Measurements from ENCODE around the gene CELF4.

Gene CELF4

DNA sequence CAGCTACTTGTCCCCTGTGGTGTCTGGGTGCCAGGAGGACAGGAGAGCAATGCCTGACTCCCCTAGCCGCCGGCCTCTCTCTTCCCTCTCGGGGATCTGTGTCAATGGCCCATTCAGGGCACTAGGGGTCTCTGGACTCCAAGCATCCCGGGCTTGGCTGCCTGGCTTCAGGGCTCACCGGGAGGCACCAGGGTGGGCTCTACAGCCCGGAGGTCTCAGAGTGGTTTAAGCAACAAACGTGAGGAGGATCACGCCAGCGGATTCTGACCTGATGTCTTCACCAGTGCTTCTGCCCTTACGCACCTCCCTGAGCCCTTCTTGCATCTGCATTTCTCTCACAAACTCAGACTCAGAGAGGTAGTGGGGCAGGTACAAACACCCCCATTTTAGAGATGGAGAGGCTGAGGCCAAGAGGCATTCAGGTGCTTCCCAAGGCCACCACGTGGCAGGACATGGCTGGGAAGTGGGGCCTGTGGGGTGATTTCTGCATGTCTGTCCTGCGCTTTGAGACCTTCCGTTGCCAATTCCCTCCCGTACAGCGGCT lies 243.0 kb downstream of the CELF4 start:
- H3K27me3 ChIP-seq (ENCODE audit: control insufficient read depth, insufficient read depth, low read length) = no peaks in the 10 kb centered on the region
- no peaks in the 10 kb centered on the region for H3K36me3 ChIP-seq (ENCODE audit: control insufficient read depth, low read depth, low read length)
- no peaks in the 10 kb centered on the region for H3K4me1 ChIP-seq (ENCODE audit: control insufficient read depth, low read depth, low read length)
- H3K9ac ChIP-seq (ENCODE audit: low read length) = no peak overlapping the region
- no peak overlapping the region for H3K4me3 ChIP-seq (ENCODE audit: low read length)
- no peak overlapping the region for H3K27ac ChIP-seq (ENCODE audit: low read length)
- no peaks in the 10 kb centered on the region for H3K9me3 ChIP-seq (ENCODE audit: control insufficient read depth, low read depth, low read length)

DNA sequence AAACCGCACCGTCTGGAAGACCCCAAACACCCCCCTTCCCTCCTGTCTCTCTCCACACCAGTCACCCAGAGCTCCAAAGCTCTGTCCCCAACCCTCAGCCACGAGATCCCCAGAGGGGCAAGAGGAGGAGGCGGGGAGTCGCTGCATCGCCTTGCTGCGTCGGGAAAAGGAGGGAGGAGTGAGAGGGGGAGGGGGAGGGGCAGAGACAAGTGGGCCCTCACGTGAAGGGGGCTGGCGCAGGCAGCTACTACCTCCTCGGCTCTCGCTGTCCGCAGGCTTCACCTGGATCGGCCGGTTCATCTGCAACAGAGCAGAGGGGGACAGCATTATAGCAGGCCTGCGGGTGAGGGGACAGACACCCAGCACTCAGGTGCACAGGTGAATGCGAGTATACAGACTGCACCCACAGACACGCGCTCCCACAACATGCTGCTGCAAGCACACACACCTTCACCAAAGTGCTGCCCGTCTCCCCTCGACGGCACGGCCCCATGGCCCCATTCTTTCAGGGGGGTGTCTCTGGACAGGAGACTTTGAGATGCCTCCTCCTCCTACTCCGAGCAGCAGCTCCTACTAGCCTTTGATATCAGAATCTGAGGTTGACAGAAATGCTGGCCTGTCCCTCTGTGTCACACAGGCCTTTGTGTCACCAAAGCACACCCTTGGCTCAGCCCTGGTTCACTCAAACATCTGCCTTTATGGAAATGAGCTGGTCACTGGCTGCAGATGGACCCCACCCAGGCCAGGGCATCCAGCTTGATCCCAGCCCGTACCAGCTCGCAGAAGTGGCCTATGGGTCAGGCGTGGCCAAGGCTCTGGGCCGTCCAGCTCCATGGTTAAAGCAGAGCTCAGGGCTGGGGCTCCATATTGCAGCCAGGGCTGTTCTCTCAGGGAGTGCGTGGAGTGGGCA lies 243.8 kb downstream of the CELF4 start:
- Histone ChIP-seq H3K9me3 (ENCODE audit: control insufficient read depth, low read depth, low read length) (no peaks in the 10 kb centered on the region), H3K4me1 (ENCODE audit: control insufficient read depth, low read depth, low read length) (no peaks in the 10 kb centered on the region), H3K36me3 (ENCODE audit: control insufficient read depth, low read depth, low read length) (no peaks in the 10 kb centered on the region), H3K27ac (ENCODE audit: low read length) (no peak overlapping the region), H3K9ac (ENCODE audit: low read length) (no peak overlapping the region), H3K27me3 (ENCODE audit: control insufficient read depth, insufficient read depth, low read length) (no peaks in the 10 kb centered on the region), H3K4me3 (ENCODE audit: low read length) (no peak overlapping the region)

DNA sequence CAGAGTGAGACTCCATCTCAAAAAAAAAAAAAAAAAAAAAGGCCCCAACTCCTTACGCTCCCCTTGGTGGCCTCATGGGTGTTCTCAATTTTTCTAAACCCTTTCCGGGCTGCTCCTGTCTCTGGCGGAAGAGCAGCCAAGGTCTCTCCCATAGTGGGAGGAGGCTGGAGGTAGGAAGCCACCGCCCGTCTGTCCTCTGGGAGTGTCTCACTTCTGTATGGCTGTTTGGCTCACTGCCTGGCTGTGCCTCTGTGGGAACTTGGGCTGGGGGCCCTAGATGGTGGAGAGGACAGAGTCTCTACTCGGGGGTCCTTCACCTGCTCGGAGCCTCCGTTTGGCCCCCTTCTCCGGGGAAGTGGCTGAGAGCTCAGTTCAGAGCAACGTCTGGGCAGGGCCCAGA lies 245.3 kb downstream of the CELF4 start:
- H3K9ac ChIP-seq (ENCODE audit: low read length) = no peak overlapping the region

DNA sequence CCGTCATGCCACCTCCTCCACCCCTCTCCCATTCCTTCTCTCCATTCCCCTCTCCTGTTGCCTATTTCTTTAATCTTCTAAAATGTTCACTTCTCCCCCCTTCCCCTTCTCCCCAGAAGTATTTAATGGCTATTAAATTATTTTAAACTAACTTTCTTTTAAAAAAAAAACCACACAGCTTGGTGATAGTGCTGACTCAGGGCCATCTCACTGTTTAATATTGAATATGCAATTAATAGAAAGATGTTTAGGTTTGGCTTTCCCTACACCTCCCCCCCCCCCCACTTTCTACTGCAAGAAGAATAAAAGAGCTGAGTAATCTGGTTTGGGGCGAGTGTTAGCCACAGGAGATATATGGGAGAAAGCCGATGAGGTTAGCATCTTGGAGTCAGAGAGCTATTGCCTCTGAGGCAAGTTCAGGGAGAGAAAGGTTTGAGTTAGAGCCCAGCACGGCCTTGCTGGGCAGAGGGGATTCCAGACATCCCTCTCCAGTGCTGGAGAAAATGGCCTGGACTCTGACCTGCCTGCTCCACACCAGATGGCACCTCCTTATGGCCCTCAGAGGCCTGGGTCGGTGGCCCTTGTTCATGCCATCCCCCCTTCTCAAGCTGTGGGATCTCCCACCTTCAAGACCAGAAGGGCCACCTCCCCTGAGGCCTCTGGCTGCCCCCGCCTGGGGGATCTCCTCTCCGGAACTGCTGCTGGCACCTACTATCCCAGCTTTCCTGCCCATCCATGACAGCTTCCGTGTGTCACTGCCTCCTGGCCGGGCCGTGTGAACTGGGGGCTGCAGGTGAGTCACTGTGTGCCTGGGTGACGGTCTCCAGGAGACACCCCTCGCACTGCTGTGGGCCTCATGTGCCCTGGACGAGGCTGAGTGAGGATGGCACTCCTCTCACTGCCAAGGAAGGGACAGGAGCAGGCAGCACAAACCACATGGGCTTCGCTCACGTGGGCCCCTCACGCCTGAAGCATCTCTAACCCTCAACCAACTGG lies 246.9 kb downstream of the CELF4 start:
- Histone ChIP-seq H3K4me3 (ENCODE audit: low read length) (no peak overlapping the region), H3K4me1 (ENCODE audit: control insufficient read depth, low read depth, low read length) (no peaks in the 10 kb centered on the region), H3K9ac (ENCODE audit: low read length) (no peak overlapping the region), H3K9me3 (ENCODE audit: control insufficient read depth, low read depth, low read length) (no peaks in the 10 kb centered on the region), H3K27ac (ENCODE audit: low read length) (no peak overlapping the region), H3K36me3 (ENCODE audit: control insufficient read depth, low read depth, low read length) (no peaks in the 10 kb centered on the region), H3K27me3 (ENCODE audit: control insufficient read depth, insufficient read depth, low read length) (no peaks in the 10 kb centered on the region)

More for the DNA sequence above, 245.3 kb downstream of the CELF4 start:
- no peaks in the 10 kb centered on the region for H3K9me3 ChIP-seq (ENCODE audit: control insufficient read depth, low read depth, low read length)
- H3K4me3 ChIP-seq (ENCODE audit: low read length) = no peak overlapping the region
- H3K36me3 ChIP-seq (ENCODE audit: control insufficient read depth, low read depth, low read length) = no peaks in the 10 kb centered on the region
- H3K27me3 ChIP-seq (ENCODE audit: control insufficient read depth, insufficient read depth, low read length) = no peaks in the 10 kb centered on the region
- no peaks in the 10 kb centered on the region for H3K4me1 ChIP-seq (ENCODE audit: control insufficient read depth, low read depth, low read length)
- no peak overlapping the region for H3K27ac ChIP-seq (ENCODE audit: low read length)

DNA sequence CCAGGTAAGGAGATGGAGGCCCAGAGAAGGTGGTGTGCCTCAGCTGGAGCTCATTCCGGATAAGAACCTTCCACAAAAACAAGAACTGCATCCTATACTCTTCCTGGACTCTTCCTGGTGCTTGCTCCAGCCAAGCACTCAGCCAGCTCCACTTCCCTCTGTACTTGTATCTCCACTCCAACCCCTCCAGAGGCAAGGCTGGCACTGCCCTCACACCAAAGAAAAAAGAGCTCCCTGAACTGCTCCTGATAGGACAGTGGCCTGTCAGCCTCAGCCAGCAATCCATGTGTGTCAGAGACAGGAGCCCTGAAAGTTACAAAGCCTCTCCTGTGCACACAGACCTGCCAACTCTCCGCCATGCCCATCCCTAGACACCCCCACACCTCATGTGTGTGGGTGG lies 248.1 kb downstream of the CELF4 start:
- H3K27ac ChIP-seq (ENCODE audit: low read length) = no peak overlapping the region
- H3K4me3 ChIP-seq (ENCODE audit: low read length) = no peak overlapping the region
- H3K9me3 ChIP-seq (ENCODE audit: control insufficient read depth, low read depth, low read length) = no peaks in the 10 kb centered on the region
- H3K4me1 ChIP-seq (ENCODE audit: control insufficient read depth, low read depth, low read length) = no peaks in the 10 kb centered on the region
- H3K9ac ChIP-seq (ENCODE audit: low read length) = no peak overlapping the region
- no peaks in the 10 kb centered on the region for H3K27me3 ChIP-seq (ENCODE audit: control insufficient read depth, insufficient read depth, low read length)
- H3K36me3 ChIP-seq (ENCODE audit: control insufficient read depth, low read depth, low read length) = no peaks in the 10 kb centered on the region

DNA sequence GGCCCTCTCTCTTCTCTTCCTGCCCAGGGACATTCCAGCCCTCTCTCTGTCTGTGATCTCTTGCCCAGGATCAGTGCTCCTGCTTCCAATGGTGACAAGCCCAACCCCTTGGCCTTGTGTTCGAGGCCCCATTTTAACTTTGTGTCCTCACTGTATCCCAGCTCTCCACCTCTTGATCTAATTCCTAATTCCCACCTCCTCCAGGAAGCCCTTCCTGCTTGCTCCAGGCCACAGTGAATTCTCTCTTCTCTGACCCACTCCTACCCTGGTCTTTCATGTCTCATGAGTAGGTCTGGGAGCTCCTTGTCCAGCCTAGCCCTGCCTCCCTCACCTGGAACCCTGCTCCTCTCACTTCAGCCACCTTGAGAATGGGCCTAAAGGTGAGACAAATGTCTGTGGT lies 249.1 kb downstream of the CELF4 start:
- no peak overlapping the region for H3K27ac ChIP-seq (ENCODE audit: low read length)
- H3K4me3 ChIP-seq (ENCODE audit: low read length) = no peak overlapping the region
- no peaks in the 10 kb centered on the region for H3K27me3 ChIP-seq (ENCODE audit: control insufficient read depth, insufficient read depth, low read length)
- no peak overlapping the region for H3K9ac ChIP-seq (ENCODE audit: low read length)
- H3K36me3 ChIP-seq (ENCODE audit: control insufficient read depth, low read depth, low read length) = no peaks in the 10 kb centered on the region
- no peaks in the 10 kb centered on the region for H3K9me3 ChIP-seq (ENCODE audit: control insufficient read depth, low read depth, low read length)
- H3K4me1 ChIP-seq (ENCODE audit: control insufficient read depth, low read depth, low read length) = no peaks in the 10 kb centered on the region

DNA sequence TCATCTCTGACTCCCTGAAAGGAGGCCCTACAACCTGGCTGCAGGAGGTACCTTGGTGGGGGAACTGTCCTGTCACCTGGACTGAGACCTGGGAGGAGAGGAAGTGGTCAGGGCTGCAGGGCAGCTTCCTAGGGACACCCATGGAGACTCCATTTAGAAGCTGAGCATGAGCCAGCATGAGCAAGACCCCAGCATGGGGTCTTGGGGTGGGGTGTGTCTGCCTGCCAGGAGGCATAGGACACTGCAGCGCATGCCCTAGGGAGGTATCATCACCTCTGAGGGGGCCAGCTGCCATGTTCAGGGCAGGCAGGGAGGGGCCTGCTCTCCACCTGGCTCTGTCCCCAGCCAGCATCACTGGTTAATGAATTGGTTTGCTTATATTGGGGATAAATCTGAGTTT lies 249.7 kb downstream of the CELF4 start:
- H3K4me3 ChIP-seq (ENCODE audit: low read length) = no peak overlapping the region
- no peak overlapping the region for H3K27ac ChIP-seq (ENCODE audit: low read length)
- no peaks in the 10 kb centered on the region for H3K27me3 ChIP-seq (ENCODE audit: control insufficient read depth, insufficient read depth, low read length)
- no peaks in the 10 kb centered on the region for H3K4me1 ChIP-seq (ENCODE audit: control insufficient read depth, low read depth, low read length)
- no peaks in the 10 kb centered on the region for H3K9me3 ChIP-seq (ENCODE audit: control insufficient read depth, low read depth, low read length)
- no peak overlapping the region for H3K9ac ChIP-seq (ENCODE audit: low read length)
- no peaks in the 10 kb centered on the region for H3K36me3 ChIP-seq (ENCODE audit: control insufficient read depth, low read depth, low read length)

DNA sequence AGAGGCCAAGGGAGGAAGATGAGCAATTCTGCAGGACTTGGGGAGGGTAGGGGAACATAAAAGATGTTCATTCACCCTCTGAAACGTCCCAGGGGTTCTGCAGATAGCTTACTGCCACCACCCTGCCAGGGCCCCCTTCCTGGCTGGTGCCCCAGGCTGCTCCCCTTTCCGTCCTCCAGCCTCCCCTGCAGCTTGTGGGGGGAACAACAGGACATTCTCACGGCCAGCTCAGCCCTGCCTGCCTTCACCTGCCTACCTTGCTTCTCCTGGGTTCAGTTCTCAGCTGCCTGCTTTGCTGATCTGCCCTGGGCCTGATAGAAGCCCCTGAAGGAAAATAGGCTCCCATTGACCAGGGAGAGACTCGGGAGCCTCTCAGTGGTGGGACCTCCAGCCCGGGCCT lies 251.1 kb downstream of the CELF4 start:
- Histone ChIP-seq H3K4me1 (ENCODE audit: control insufficient read depth, low read depth, low read length) (no peaks in the 10 kb centered on the region), H3K27me3 (ENCODE audit: control insufficient read depth, insufficient read depth, low read length) (no peaks in the 10 kb centered on the region)

DNA sequence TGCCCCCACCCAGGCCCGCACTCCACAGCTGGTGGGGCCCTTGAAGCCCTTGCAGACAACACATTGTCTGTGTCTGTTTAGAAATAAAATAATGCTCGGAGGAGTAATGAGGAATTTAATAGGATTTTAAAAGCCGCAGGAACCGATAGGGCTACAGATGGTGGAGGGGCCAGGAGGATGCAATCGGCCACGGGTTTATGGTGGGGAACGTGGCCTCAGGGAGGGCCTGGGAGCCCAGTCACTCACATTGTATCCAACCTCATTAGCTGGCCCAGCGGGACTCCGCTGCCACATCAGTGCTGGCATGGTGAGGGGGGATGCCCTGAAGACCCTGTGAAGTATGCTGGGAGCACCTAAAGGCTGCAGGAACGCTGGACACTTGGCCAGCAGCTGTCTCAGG lies 252.0 kb downstream of the CELF4 start:
- Histone ChIP-seq H3K36me3 (ENCODE audit: control insufficient read depth, low read depth, low read length) (no peaks in the 10 kb centered on the region), H3K9ac (ENCODE audit: low read length) (no peak overlapping the region), H3K27ac (ENCODE audit: low read length) (no peak overlapping the region), H3K4me3 (ENCODE audit: low read length) (no peak overlapping the region), H3K9me3 (ENCODE audit: control insufficient read depth, low read depth, low read length) (no peaks in the 10 kb centered on the region), H3K27me3 (ENCODE audit: control insufficient read depth, insufficient read depth, low read length) (no peaks in the 10 kb centered on the region), H3K4me1 (ENCODE audit: control insufficient read depth, low read depth, low read length) (no peaks in the 10 kb centered on the region)

More for the DNA sequence above, 251.1 kb downstream of the CELF4 start:
- H3K27ac ChIP-seq (ENCODE audit: low read length) = no peak overlapping the region
- H3K9me3 ChIP-seq (ENCODE audit: control insufficient read depth, low read depth, low read length) = no peaks in the 10 kb centered on the region
- H3K4me3 ChIP-seq (ENCODE audit: low read length) = no peak overlapping the region
- H3K9ac ChIP-seq (ENCODE audit: low read length) = no peak overlapping the region
- no peaks in the 10 kb centered on the region for H3K36me3 ChIP-seq (ENCODE audit: control insufficient read depth, low read depth, low read length)

DNA sequence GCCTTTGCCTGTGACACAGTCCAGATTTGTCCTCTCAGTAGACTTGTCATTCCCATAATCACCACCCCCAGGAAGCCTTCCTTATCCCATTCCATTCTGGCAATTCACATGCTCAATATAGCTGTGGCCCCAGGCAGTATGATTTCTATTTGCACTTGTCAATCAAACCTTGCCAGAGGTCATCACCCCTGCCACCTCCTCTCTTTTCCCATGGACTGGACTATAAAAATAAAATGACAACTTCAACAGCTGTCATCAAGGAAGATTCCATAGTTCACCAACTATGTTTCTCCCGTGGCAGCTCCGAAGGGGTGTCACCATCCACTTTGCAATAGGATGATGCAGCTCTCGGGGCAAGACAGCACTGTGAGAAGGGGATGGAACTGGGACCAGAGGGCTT lies 255.7 kb downstream of the CELF4 start:
- H3K4me1 ChIP-seq (ENCODE audit: control insufficient read depth, low read depth, low read length) = no peaks in the 10 kb centered on the region
- H3K27ac ChIP-seq (ENCODE audit: low read length) = no peak overlapping the region
- H3K27me3 ChIP-seq (ENCODE audit: control insufficient read depth, insufficient read depth, low read length) = no peaks in the 10 kb centered on the region
- no peaks in the 10 kb centered on the region for H3K9me3 ChIP-seq (ENCODE audit: control insufficient read depth, low read depth, low read length)
- H3K36me3 ChIP-seq (ENCODE audit: control insufficient read depth, low read depth, low read length) = no peaks in the 10 kb centered on the region
- no peak overlapping the region for H3K4me3 ChIP-seq (ENCODE audit: low read length)
- no peak overlapping the region for H3K9ac ChIP-seq (ENCODE audit: low read length)

DNA sequence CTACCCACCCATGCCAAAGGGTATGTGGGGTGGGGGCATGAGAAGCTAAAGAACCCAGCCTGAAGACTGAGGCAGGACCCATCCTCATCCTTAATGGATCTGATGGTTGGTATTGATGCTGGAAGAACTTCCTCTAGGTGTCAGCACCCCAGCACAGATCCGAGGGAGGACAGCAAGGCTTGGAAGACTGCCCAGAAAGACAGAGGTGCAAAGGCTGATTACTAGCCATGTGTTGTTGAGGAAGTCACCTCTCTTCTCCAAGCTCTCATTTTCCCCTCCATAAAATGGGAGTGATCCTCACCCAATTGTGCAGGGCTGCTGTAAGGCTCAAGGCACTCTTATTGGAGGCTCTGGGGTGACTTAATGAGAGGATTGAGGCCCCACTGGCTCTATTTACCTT lies 256.5 kb downstream of the CELF4 start:
- no peaks in the 10 kb centered on the region for H3K27me3 ChIP-seq (ENCODE audit: control insufficient read depth, insufficient read depth, low read length)
- no peaks in the 10 kb centered on the region for H3K36me3 ChIP-seq (ENCODE audit: control insufficient read depth, low read depth, low read length)
- no peak overlapping the region for H3K4me3 ChIP-seq (ENCODE audit: low read length)
- no peaks in the 10 kb centered on the region for H3K4me1 ChIP-seq (ENCODE audit: control insufficient read depth, low read depth, low read length)
- H3K9ac ChIP-seq (ENCODE audit: low read length) = no peak overlapping the region
- no peak overlapping the region for H3K27ac ChIP-seq (ENCODE audit: low read length)
- no peaks in the 10 kb centered on the region for H3K9me3 ChIP-seq (ENCODE audit: control insufficient read depth, low read depth, low read length)

All from iPS-18a (cell line).